Myocyte (in vitro differentiated cells): ENCODE results near the gene COL6A2. TPM values are rescaled to one million over a fixed set of nuclear protein-coding genes. Genes with fewer than 3 reads are reported as not detected.

ENCODE experiments used
- DNase-seq: peaks from one replicate; pipeline ENCODE4 v3.0.0-alpha.2; 2012; ENCODE audit warnings: low read depth
- total RNA-seq: library from RNA; depleted of rRNA; stranded (reverse); fragments of >200 nt; gene quantifications from 2 replicates; pipeline ENCODE4 v1.2.3, GENCODE V29; 2014

The COL6A2 gene
- total RNA-seq, 1 donor from 2014 or later: 941 TPM

- DNase-seq: no peak
These were observed 26.4 kb downstream of the COL6A2 start for GRCh38 chr21:46124083-46124925.

GRCh38 chr21:46124926-46125845 is 27.3 kb downstream of the COL6A2 start:
- DNase-seq: no peak

- DNase-seq: no peak
These were observed 28.0 kb downstream of the COL6A2 start for GRCh38 chr21:46125846-46126301.

- no peak for DNase-seq
These were observed 28.7 kb downstream of the COL6A2 start for GRCh38 chr21:46126309-46127238.

GRCh38 chr21:46127239-46128105 is 29.6 kb downstream of the COL6A2 start:
- DNase-seq: no peak

- no peak for DNase-seq
These were observed 30.4 kb downstream of the COL6A2 start for GRCh38 chr21:46128106-46128932.

- DNase-seq: no peak
These were observed 31.1 kb downstream of the COL6A2 start for GRCh38 chr21:46128933-46129571.

DNA sequence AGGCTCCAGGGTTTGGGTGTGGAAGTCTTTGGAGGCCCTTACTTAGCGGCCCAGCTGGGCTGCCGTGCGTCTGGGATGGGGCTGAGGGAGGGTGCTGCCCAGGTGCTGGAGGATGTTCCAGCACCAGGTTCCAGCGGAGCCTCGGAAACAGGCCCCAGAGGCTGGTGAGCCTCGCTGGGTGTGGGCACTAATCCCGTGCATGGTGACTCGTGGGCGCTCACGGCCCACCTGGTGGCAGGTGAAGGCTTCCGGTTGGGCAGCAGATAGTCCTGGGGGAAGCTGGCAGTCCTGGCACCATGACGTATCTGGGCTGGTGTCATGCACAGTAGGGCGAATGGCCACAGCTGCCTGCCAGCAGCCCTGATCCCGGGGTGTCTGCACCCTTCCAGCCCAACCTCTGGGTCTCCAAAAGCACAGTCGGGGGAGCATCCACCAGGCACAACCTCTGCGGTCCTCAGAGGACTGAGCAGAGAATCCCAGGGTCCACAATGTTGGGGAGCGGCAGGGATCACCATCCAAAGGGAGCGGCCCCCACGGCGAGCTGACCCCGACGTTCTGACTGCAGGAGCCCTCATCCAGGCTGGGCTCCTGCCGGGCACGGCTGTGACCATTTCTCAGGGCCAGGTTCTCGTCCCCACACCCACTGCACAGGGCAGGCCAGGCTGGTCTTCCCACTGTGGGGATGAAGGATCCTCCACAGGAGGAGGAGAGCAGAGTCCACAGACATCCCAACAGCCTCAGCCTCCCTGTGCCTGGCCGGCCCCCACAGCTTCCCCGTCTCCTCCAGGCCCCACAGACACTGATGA is 32.1 kb downstream of the COL6A2 start:
- DNase-seq: no peak

DNA sequence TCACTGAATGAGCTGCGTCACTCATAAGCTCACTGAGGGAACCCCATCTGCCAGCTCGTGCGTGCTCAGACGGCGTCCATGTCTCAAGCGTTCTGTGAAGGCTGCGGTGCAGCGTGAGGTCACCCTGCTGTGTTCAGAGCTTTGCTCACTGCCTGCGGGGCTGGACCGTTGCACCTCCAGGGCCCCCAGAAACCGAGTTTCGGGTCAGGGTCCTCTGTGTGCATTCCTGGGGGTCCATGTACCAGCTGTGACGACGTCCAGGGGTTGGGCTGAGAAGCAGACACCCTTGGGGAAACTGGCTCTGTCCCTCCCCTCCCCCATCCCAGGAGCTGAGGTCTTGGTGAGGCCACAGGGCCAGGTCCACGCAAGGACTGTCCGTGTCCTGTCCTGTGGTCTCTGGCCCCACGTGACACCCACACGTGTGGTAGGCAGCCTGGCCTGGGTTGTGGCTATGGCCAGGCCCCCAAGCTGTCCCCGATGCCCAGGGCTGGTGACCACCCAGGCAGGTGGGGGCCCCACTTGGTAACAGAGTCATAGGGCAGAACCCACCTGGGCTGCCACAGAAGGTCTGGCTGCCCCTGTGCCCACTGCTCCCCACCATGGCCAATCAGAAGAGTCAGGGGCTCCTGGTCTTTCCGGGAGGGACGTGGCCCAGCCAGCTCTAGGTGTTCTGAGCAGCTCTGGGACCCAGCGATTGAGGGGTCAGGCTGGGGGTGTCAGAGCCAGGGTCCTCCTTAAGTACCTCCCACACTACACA is 33.1 kb downstream of the COL6A2 start:
- DNase-seq: no peak

DNA sequence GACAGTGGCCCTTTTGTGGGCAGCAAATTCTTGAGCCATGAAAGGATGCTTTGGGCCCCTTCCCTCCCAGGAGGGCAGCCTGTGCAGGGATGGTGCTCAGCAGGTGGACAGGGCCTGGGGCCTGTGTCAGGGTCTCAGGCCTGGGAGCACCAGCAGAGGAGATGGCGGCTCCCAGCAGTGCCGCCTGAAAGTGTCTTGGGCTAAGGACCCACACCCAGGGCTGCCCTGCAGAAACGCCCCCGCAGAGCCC is 33.6 kb downstream of the COL6A2 start:
- DNase-seq: no peak

DNA sequence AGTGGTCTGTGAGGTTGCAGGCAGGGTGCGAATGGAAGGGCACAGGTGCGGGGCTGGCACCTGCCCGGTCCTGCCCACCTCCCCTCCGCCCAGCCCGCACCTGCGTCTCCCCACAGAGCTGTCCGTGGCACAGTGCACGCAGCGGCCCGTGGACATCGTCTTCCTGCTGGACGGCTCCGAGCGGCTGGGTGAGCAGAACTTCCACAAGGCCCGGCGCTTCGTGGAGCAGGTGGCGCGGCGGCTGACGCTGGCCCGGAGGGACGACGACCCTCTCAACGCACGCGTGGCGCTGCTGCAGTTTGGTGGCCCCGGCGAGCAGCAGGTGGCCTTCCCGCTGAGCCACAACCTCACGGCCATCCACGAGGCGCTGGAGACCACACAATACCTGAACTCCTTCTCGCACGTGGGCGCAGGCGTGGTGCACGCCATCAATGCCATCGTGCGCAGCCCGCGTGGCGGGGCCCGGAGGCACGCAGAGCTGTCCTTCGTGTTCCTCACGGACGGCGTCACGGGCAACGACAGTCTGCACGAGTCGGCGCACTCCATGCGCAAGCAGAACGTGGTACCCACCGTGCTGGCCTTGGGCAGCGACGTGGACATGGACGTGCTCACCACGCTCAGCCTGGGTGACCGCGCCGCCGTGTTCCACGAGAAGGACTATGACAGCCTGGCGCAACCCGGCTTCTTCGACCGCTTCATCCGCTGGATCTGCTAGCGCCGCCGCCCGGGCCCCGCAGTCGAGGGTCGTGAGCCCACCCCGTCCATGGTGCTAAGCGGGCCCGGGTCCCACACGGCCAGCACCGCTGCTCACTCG is 34.1 kb downstream of the COL6A2 start:
- no peak for DNase-seq

- no peak for DNase-seq
These were observed 38.0 kb downstream of the COL6A2 start for GRCh38 chr21:46135782-46136395.

DNA sequence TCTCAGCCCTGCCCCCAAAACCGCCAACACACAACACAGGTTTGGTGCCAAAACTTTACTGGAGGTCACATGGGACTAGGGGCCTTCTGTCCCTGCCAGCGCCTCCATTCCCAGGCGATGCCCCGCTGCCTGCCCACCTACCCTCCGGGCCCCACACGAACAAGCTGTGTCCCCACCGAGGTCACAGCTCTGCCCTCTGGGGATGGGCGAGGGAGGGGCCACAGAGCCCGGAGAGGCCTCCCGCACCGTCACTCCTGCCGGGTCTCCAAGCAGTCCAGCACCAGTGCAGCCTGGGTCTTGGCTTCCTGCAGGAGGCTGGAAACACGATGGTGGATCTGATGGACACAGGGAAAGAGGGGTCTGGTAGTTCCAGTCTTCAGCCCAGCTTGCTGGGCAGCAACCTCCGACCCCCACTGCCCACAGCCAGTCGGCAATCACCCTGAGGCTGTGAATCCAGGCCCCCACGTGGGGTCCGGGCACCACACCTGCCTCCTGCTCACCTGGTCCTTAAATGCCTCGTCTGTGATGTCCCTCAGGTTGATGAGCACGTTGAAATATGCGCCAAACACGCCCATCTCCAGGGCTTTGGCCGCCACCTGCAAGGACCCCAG is 38.9 kb downstream of the COL6A2 start:
- no peak for DNase-seq

- DNase-seq: no peak
These were observed 40.0 kb downstream of the COL6A2 start for GRCh38 chr21:46137908-46138307.

GRCh38 chr21:46138383-46138970 is 40.6 kb downstream of the COL6A2 start:
- no peak for DNase-seq
